Upper lobe of left lung (tissue), 6 donors: ENCODE measurements around the gene KCNK13. TPM values are rescaled to one million over a fixed set of nuclear protein-coding genes. Genes with fewer than 3 reads are reported as not detected.

Source experiments
- ATAC-seq, 2 donors: fragments of 200-7000 bp; cut with Tn5 transposase; one replicate each; pipeline ENCODE4 v1.9.1; 2022; ENCODE audit warnings: mild to moderate bottlenecking in 2 of 2, moderate library complexity in 2 of 2; ENCODE audit not compliant: low FRiP score in 2 of 2
- DNase-seq, 2 donors: peaks; one replicate each; pipeline ENCODE4 v3.0.0-alpha.2; 2019 to 2020
- H3K27ac ChIP-seq, 4 donors: fragments of 200-600 bp; sonication (generic); one replicate each; pipeline ENCODE4 v1.5.1; 2016 to 2019
- H3K27me3 ChIP-seq, 4 donors: fragments of 200-600 bp; sonication (generic); one replicate each; pipeline ENCODE4 v1.5.1; 2017 to 2019
- H3K36me3 ChIP-seq, 4 donors: fragments of 200-600 bp; sonication (generic); one replicate each; pipeline ENCODE4 v1.5.1; 2016 to 2019
- H3K4me1 ChIP-seq, 4 donors: fragments of 200-600 bp; sonication (generic); one replicate each; pipeline ENCODE4 v1.5.1; 2018 to 2019
- H3K4me3 ChIP-seq, 4 donors: fragments of 200-600 bp; sonication (generic); one replicate each; pipeline ENCODE4 v1.5.1; 2017 to 2019; ENCODE audit warnings: mild to moderate bottlenecking in 2 of 4, moderate library complexity in 1 of 4
- H3K9me3 ChIP-seq, 4 donors: fragments of 200-600 bp; sonication (generic); one replicate each; pipeline ENCODE4 v1.5.1; 2018 to 2019
- EP300 ChIP-seq, 4 donors: sonication (generic); formaldehyde crosslinking; IDR thresholded peaks; one replicate each; pipeline ENCODE4 v1.5.1; 2017; ENCODE audit warnings: antibody characterized with exemption in 4 of 4, control low read depth in 2 of 4
- POLR2A ChIP-seq, 4 donors: fragments of 450-650 bp; IDR thresholded peaks; one replicate each; pipeline ENCODE4 v1.5.1; 2016 to 2017; ENCODE audit warnings: antibody characterized with exemption in 4 of 4, mild to moderate bottlenecking in 2 of 4
- POLR2AphosphoS5 ChIP-seq, 2 donors: sonication (generic); formaldehyde crosslinking; IDR thresholded peaks; one replicate each; pipeline ENCODE4 v1.5.1; 2017; ENCODE audit warnings: antibody characterized with exemption in 2 of 2
- WGBS, 2 donors: methylation state at CpG; one replicate each; pipeline ENCODE4 v1.1.5; 2017 to 2018; 5-methylcytosine and 5-hydroxymethylcytosine counted together
- total RNA-seq, 6 donors: library from RNA; depleted of rRNA in 4 of 6; stranded (reverse); fragments of >200 nt in 4 of 6; gene quantifications; one replicate each; pipeline versions ENCODE4 v1.1.0 to v1.2.1, GENCODE V29; 2016 to 2021
- TF ChIP-seq, protein P1 (sequence below), 6 experiments: fragments of 450-650 bp in 4 of 6; fragments of 200-600 bp in 2 of 6; sonication (generic) in 2 of 6; IDR thresholded peaks; one replicate each; pipeline ENCODE4 v1.5.1; 2016 to 2019; ENCODE audit warnings: antibody characterized with exemption in 6 of 6
- donor health status: DM: no; HTN: no; CAD: no; lungs with moderate emphysema.
- donor health status: DM: no; HTN: yes; CAD: no; lungs with severe emphysema.

KCNK13 gene
- total RNA-seq, 6 donors from 2014 or later = 0.22 to 3.0 (median 1.2) TPM; not detected in 2

DNA sequence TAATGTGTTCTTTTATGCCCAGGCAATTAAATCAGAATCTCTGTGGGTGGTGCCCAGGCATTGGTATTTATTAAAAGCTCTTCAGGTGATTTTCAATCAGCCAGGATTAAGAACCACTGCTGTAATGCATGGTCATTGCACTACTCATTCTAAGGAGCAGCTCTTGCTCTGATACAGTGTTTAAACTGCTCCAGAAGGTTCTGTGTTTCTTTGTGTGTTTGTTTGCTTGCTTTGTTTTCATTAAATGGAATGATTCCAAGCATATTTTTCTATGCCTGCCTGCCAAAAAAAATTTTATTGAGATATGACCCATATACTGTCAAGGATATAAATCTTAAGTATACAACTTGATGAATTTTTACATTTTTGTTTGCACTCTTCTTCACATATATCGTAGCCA lies 54.0 kb downstream of the KCNK13 start:
- no peak overlapping the region for H3K4me3 ChIP-seq
- H3K4me1 ChIP-seq = no peaks in the 10 kb centered on the region
- no peaks in the 10 kb centered on the region for H3K9me3 ChIP-seq
- 33 to 64% methylated on average over 1 of the region's 1 CpG for WGBS, 2 donors
- no peaks in the 10 kb centered on the region for H3K27me3 ChIP-seq
- H3K36me3 ChIP-seq = no peaks in the 10 kb centered on the region
- no peak for DNase-seq
- TF ChIP-seq, protein P1, sequence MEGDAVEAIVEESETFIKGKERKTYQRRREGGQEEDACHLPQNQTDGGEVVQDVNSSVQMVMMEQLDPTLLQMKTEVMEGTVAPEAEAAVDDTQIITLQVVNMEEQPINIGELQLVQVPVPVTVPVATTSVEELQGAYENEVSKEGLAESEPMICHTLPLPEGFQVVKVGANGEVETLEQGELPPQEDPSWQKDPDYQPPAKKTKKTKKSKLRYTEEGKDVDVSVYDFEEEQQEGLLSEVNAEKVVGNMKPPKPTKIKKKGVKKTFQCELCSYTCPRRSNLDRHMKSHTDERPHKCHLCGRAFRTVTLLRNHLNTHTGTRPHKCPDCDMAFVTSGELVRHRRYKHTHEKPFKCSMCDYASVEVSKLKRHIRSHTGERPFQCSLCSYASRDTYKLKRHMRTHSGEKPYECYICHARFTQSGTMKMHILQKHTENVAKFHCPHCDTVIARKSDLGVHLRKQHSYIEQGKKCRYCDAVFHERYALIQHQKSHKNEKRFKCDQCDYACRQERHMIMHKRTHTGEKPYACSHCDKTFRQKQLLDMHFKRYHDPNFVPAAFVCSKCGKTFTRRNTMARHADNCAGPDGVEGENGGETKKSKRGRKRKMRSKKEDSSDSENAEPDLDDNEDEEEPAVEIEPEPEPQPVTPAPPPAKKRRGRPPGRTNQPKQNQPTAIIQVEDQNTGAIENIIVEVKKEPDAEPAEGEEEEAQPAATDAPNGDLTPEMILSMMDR (IDR thresholded peaks at IDR 0.05) = no peak
- no peak overlapping the region for H3K27ac ChIP-seq
- ATAC-seq = no peak

DNA sequence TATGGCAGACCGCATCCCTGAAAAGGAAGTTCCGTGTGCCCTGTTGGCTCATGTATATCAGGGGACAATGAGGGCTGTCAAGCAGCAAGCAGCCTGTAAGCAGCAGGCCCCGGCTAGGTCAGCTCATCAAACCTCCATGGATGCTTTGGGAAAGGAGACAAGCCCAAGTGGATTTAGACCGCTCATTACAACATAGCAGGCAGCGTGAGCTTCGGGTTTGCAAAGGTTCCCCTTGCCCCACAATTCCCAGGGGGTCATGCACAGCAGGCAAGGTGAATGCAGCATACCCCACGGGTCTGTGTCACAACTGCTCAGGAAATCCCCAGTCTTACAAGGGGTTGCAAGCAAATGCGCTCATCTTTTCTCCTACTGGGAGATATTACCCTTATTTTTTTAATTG lies 54.6 kb downstream of the KCNK13 start:
- WGBS, 2 donors = 71 to 77% methylated on average over 8 of the region's 8 CpGs
- ATAC-seq (no peak), DNase-seq (no peak)
- Histone ChIP-seq H3K9me3 (no peaks in the 10 kb centered on the region), H3K4me3 (no peak overlapping the region), H3K36me3 (no peaks in the 10 kb centered on the region), H3K27me3 (no peaks in the 10 kb centered on the region), H3K27ac (no peak overlapping the region), H3K4me1 (no peaks in the 10 kb centered on the region)
- TF ChIP-seq POLR2AphosphoS5 (IDR thresholded peaks at IDR 0.05) (no peak), POLR2A (IDR thresholded peaks at IDR 0.05) (no peak), EP300 (IDR thresholded peaks at IDR 0.05) (no peak)
- TF ChIP-seq, protein P1 (IDR thresholded peaks at IDR 0.05) = no peak

DNA sequence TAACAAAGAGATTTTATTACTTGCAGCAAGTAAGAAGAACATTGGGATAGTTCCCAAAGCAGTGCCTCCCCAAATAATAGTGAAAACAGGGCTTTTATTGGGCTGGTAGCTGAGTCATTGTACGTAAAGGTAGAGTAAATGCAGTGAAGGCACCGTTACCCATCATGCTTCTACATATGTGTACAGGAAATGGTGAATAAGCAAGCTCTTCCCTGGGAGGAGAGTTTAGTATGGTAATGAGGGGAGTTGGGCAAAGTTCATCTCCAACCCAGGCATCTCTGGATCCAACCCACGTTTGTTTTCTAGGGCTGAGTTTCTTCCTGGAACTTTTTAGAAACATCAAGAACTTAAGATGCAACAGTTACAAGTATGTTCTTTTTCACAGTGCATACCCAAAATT lies 56.2 kb downstream of the KCNK13 start:
- no peaks in the 10 kb centered on the region for H3K9me3 ChIP-seq
- WGBS, 2 donors = 70 to 76% methylated on average over 3 of the region's 3 CpGs
- H3K36me3 ChIP-seq = no peaks in the 10 kb centered on the region
- no peak overlapping the region for H3K4me3 ChIP-seq
- TF ChIP-seq EP300 (IDR thresholded peaks at IDR 0.05) = no peak
- TF ChIP-seq POLR2A (IDR thresholded peaks at IDR 0.05) = no peak
- TF ChIP-seq, protein P1 (IDR thresholded peaks at IDR 0.05) = no peak
- TF ChIP-seq POLR2AphosphoS5 (IDR thresholded peaks at IDR 0.05) = no peak
- DNase-seq = no peak
- no peaks in the 10 kb centered on the region for H3K27me3 ChIP-seq
- H3K27ac ChIP-seq = no peak overlapping the region
- ATAC-seq = no peak
- H3K4me1 ChIP-seq = no peaks in the 10 kb centered on the region

DNA sequence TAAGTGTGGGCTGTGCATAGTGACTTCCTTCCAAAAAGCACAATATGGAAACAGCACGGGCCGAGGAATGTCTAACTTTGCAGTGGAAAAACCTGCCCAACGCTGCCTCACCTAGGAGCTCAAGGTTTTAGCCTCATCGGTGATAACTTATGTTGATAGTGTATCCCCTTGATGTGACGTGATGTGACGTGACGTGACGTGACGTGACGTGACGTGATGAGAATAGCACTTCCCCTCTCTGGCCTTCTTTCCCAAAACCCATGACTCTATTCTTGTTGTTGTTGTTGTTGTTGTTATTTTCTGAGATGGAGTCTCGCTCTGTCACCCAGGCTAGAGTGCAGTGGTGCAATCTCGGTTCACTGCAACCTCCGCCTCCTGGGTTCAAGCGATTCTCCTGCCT lies 64.5 kb downstream of the KCNK13 start:
- no peak for TF ChIP-seq POLR2AphosphoS5 (IDR thresholded peaks at IDR 0.05)
- TF ChIP-seq POLR2A (IDR thresholded peaks at IDR 0.05) = no peak
- TF ChIP-seq, protein P1 (IDR thresholded peaks at IDR 0.05) = no peak
- DNase-seq = no peak
- ATAC-seq = no peak
- H3K27me3 ChIP-seq = no peaks in the 10 kb centered on the region
- H3K36me3 ChIP-seq = no peaks in the 10 kb centered on the region
- 88 to 93% methylated on average over 15 of the region's 15 CpGs for WGBS, 2 donors
- no peaks in the 10 kb centered on the region for H3K4me1 ChIP-seq
- H3K9me3 ChIP-seq = no peaks in the 10 kb centered on the region
- no peak overlapping the region for H3K4me3 ChIP-seq
- no peak overlapping the region for H3K27ac ChIP-seq

DNA sequence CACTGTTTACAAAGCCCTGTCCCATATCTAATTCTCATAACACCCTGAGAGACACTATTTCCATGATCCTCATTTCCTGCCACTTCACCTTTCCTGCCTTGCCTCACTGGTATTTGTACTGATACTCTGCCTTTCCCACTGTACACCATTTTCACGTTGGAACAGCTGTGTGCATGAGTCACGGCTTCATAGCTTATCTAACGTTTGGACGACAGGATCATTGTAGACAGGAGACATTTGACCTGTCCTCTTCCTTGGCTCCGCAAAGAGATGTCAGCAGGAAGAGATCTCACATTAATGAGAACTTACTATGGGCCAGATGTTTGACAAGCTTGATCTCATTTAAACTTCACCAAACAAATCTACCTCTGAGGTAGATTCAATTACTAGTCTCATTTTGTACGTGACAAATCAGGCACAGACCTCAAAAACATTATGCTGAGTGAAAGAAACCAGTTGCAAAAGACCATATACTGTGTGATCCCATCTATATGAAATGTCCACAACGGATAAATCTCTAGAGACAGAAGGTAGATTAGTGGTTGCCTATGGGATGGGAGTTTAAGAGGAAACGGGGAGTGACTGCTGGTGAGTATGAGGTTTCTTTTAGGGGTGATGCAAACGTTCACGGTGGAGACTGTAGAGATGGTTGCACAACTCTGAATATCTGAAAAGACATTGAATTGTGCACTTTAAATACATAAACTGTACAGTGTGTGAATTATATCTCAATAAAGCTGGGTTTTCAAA lies 71.2 kb downstream of the KCNK13 start:
- Histone ChIP-seq H3K4me1 (no peaks in the 10 kb centered on the region), H3K27ac (no peak overlapping the region), H3K36me3 (no peaks in the 10 kb centered on the region), H3K27me3 (no peaks in the 10 kb centered on the region), H3K9me3 (no peaks in the 10 kb centered on the region), H3K4me3 (no peak overlapping the region)
- ATAC-seq (no peak), DNase-seq (no peak)
- no peak for TF ChIP-seq POLR2A (IDR thresholded peaks at IDR 0.05)
- TF ChIP-seq EP300 (IDR thresholded peaks at IDR 0.05) = no peak
- TF ChIP-seq, protein P1 (IDR thresholded peaks at IDR 0.05) = no peak
- TF ChIP-seq POLR2AphosphoS5 (IDR thresholded peaks at IDR 0.05) = no peak
- 58 to 69% methylated on average over 10 of the region's 10 CpGs for WGBS, 2 donors
